Measurements from ENCODE around the gene TMOD1. TPM values are rescaled to one million over a fixed set of nuclear protein-coding genes. Genes with fewer than 3 reads are reported as not detected.
"Not testable (repeated sequence)": the region's sequence is repeated elsewhere in the genome, so short reads cannot be mapped to it uniquely, and the experiment has no call there.

The TMOD1 gene
- total RNA-seq, 1 donor from 2014 or later: 1.3 TPM

DNA sequence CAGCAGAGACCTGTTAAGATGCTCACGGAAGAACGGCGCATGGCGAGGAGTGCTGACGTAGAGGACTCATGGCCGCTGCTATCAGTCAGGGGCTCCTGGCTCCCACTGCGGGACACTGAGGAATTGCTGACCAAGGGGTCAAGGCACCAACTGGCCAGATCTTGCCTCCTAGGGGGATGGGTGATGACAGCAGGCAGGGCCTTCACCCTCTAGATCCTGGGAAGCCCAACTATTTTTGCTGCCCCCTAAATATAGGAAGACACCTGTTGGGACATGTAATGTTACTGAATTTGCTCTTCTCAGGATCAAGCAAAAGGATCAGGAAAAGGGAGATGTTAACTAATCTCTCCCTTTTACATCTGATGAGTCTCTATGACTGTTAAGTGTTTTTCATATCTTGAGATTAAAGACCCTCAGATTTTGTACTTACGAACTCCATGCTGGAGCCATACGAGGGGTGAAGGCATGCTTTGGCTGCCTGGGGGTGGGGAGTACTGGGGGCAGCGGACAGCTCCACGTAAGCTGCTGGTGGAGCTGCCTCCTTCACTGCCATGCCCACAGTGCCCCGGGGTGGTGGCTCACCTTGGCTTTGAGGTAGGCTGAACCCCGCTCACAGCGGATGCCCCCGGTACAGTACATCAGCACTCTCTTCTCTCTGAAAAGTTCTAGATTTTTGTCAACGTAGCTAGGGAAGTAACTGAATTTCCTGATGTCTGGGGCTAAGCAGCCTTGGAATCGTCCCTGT is 103.6 kb downstream of the TMOD1 start:
- no peak for DNase-seq (ENCODE audit: low spot score)
- no peak overlapping the region for H3K4me3 Mint-ChIP-seq (ENCODE audit: unreplicated experiment)
- no peak overlapping the region for H3K27ac Mint-ChIP-seq (ENCODE audit: unreplicated experiment)
- TF ChIP-seq, protein P1, sequence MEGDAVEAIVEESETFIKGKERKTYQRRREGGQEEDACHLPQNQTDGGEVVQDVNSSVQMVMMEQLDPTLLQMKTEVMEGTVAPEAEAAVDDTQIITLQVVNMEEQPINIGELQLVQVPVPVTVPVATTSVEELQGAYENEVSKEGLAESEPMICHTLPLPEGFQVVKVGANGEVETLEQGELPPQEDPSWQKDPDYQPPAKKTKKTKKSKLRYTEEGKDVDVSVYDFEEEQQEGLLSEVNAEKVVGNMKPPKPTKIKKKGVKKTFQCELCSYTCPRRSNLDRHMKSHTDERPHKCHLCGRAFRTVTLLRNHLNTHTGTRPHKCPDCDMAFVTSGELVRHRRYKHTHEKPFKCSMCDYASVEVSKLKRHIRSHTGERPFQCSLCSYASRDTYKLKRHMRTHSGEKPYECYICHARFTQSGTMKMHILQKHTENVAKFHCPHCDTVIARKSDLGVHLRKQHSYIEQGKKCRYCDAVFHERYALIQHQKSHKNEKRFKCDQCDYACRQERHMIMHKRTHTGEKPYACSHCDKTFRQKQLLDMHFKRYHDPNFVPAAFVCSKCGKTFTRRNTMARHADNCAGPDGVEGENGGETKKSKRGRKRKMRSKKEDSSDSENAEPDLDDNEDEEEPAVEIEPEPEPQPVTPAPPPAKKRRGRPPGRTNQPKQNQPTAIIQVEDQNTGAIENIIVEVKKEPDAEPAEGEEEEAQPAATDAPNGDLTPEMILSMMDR (IDR thresholded peaks at IDR 0.05): no peak
- H3K9me3 Mint-ChIP-seq (ENCODE audit: low read depth): no peaks in the 10 kb centered on the region
- no peaks in the 10 kb centered on the region for H3K4me1 Mint-ChIP-seq (ENCODE audit: low read depth)
- no peaks in the 10 kb centered on the region for H3K27me3 Mint-ChIP-seq (ENCODE audit: low read depth)
- peaks cover 22% of the 10 kb centered on the region for H3K36me3 Mint-ChIP-seq (ENCODE audit: low read depth)

DNA sequence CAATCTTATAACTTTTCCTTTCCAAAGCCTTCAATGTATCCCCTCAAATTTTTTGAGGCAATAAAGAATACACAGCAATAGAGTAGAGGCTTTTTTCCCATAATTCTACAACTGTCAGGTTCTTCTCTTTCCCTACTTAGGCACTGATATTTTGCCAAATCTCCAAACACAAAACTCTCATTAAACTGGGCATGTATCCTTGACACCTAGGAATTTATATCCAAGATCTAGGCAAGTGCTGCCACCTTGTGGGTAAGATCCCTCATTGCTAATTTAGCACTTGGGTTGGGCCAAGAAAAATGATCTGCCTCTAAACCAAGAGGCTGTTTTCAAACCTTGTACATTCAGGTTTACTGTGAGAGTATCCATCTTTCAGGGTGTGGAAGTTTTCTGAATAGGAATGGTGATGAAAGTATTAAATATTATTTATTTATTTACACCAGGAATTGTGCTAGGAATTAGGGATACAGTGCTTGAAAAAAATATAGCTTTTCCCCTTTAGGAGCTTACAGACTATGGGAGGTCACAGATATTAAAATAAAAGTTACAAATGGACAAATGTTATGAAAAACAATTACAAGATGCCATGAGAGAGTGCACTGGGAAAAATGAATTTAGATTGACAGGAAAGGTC is 114.1 kb downstream of the TMOD1 start:
- Mint-ChIP-seq H3K4me1 (ENCODE audit: low read depth) (peaks cover 2% of the 10 kb centered on the region), H3K4me3 (ENCODE audit: unreplicated experiment) (no peak overlapping the region), H3K27ac (ENCODE audit: unreplicated experiment) (no peak overlapping the region), H3K36me3 (ENCODE audit: low read depth) (peaks cover 10% of the 10 kb centered on the region), H3K27me3 (ENCODE audit: low read depth) (no peaks in the 10 kb centered on the region), H3K9me3 (ENCODE audit: low read depth) (no peaks in the 10 kb centered on the region)
- TF ChIP-seq, protein P1 (IDR thresholded peaks at IDR 0.05): peak; percentile 93
- no peak for DNase-seq (ENCODE audit: low spot score)

DNA sequence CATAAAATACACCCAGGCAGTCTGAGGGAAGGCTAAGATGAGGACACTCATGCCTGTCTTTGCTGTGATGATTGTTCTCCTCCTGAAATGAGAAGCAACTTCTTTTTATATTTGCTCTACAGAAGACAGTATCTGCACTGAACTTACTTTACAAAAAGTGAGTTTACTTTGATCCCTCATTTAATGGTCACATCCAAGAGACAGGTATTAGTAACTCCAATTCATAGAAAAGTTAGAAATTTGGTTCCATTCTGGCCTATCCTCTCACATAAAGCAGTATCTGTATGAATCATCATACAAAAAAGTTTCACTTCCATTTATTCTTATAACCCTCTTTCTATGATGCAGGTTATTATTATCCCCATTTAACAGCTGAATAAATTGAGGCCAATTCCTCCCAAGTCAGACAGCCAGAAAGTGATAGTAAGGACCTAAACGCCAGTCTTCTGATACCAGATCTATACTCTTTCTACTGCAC is 116.5 kb downstream of the TMOD1 start:
- Mint-ChIP-seq H3K27me3 (ENCODE audit: low read depth) (no peaks in the 10 kb centered on the region), H3K27ac (ENCODE audit: unreplicated experiment) (no peak overlapping the region)

DNA sequence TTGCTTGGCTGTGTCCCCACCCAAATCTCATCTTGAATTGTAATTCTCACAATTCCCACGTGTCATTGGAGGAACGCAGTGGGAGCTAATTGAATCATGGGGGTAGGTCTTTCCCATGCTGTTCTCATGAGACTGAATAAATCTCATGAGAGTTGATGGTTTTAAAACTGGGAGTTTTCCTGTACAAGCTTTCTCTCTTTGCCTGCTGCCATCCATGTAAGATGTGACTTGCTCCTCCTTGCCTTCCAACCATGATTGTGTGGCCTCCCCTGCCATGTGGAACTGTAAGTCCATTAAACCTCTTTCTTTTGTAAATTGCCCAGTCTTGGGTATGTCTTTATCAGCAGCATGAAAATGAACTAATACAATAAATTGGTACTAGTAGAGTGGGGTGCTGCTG is 118.6 kb downstream of the TMOD1 start:
- not testable (repeated sequence) for H3K27me3 Mint-ChIP-seq (ENCODE audit: low read depth); H3K9me3 Mint-ChIP-seq (ENCODE audit: low read depth); H3K27ac Mint-ChIP-seq (ENCODE audit: unreplicated experiment); H3K4me1 Mint-ChIP-seq (ENCODE audit: low read depth); H3K4me3 Mint-ChIP-seq (ENCODE audit: unreplicated experiment); DNase-seq (ENCODE audit: low spot score)
- H3K36me3 Mint-ChIP-seq (ENCODE audit: low read depth): peaks cover 12% of the 10 kb centered on the region

More for the DNA sequence above, 116.5 kb downstream of the TMOD1 start:
- H3K4me1 Mint-ChIP-seq (ENCODE audit: low read depth): peaks cover 2% of the 10 kb centered on the region
- no peak for DNase-seq (ENCODE audit: low spot score)
- no peaks in the 10 kb centered on the region for H3K9me3 Mint-ChIP-seq (ENCODE audit: low read depth)
- TF ChIP-seq, protein P1 (IDR thresholded peaks at IDR 0.05): no peak
- peaks cover 9% of the 10 kb centered on the region for H3K36me3 Mint-ChIP-seq (ENCODE audit: low read depth)
- no peak overlapping the region for H3K4me3 Mint-ChIP-seq (ENCODE audit: unreplicated experiment)

DNA sequence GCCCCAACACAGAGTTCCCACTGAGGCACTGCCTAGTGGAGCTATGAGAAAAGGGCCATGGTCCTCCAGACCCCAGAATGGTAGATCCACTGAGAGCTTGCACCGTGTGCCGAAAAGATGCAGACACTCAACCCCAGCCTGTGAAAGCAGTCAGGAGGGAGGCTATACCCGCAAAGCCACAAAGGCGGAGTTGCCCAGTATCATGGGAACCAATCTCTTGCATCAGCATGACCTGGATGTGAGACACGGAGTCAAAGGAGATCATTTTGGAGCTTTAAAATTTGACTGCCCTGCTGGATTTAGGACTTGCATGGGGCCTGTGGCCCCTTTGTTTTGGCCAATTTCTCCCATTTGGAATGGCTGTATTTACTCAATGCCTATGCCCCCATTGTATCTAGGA is 121.0 kb downstream of the TMOD1 start:
- not testable (repeated sequence) for H3K4me1 Mint-ChIP-seq (ENCODE audit: low read depth); DNase-seq (ENCODE audit: low spot score); H3K27ac Mint-ChIP-seq (ENCODE audit: unreplicated experiment); H3K4me3 Mint-ChIP-seq (ENCODE audit: unreplicated experiment); H3K9me3 Mint-ChIP-seq (ENCODE audit: low read depth); H3K27me3 Mint-ChIP-seq (ENCODE audit: low read depth)
- H3K36me3 Mint-ChIP-seq (ENCODE audit: low read depth): peaks cover 13% of the 10 kb centered on the region

DNA sequence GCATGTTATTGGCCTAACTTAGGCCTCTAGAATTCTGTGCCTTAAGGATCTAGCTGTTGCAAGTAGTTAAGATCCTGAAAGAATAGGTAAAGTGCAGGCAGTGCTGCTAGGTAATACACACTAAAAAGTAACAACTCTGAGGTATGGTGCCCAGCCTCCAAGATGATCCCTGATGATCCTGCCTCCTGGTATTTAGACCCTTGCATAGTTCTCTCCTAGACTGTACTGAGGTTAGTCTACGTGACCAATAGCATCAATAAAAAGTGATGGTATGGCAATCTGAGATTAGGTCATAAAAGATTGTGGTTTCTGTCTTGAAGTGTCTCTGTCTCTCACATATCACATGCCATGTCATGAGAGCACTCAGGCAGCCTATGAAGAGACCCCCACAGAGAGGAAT is 122.5 kb downstream of the TMOD1 start:
- Mint-ChIP-seq H3K4me3 (ENCODE audit: unreplicated experiment) (no peak overlapping the region), H3K36me3 (ENCODE audit: low read depth) (peaks cover 13% of the 10 kb centered on the region), H3K27ac (ENCODE audit: unreplicated experiment) (no peak overlapping the region), H3K4me1 (ENCODE audit: low read depth) (peaks cover 2% of the 10 kb centered on the region), H3K27me3 (ENCODE audit: low read depth) (no peaks in the 10 kb centered on the region), H3K9me3 (ENCODE audit: low read depth) (no peaks in the 10 kb centered on the region)
- no peak for DNase-seq (ENCODE audit: low spot score)
- TF ChIP-seq, protein P1 (IDR thresholded peaks at IDR 0.05): no peak
